ENCODE data around the gene NEUROD6. TPM values are rescaled to one million over a fixed set of nuclear protein-coding genes. Genes with fewer than 3 reads are reported as not detected.

Gene NEUROD6
- total RNA-seq, 1 donor from 2014 or later: not detected

DNA sequence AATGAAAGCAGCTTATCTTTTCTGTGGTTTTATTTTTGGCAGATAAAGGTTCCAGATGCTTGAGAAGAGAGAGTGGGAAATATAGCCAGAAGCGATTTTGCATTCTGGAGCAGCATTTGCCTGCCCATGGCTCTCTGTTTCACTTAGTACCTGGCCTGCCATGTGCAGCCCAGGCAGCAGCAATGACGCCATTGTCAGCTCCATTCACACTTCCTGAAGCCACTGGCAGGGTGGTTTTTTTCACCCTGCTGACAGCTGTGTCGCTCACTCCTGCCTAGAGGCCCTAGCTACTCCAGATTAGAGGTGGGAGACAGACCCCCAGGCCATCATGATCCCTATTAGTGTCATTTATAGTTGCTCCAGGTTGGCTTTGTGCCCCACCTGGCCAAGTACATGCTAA is 30.1 kb upstream of the NEUROD6 start:
- H3K4me3 ChIP-seq (ENCODE audit: low read depth, low read length): no peak overlapping the region
- DNase-seq (ENCODE audit: low read depth): no peak
- no peak for TF ChIP-seq CTCF (conservative IDR thresholded peaks at IDR 0.05; ENCODE audit: low read depth, low read length)

DNA sequence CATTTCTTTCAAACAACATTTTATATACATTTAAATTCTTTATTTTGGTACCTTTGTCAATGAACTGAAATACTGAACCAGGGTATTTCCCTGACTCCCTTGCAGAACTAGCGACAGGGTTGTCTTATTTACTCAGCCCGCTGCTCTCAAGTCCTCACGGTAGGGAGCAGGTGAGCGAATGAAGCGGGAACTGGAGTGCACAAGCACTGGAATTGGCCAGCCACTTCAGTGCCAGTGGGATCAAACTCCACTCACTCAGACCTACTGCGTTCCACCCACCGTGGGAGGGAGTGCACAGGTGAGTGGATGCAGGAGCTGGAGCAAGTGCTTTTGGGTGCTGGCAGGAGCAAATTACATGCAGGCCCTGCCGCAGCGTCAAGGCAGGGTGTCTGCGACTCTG is 28.1 kb upstream of the NEUROD6 start:
- no peak overlapping the region for H3K4me3 ChIP-seq (ENCODE audit: low read depth, low read length)
- no peak for DNase-seq (ENCODE audit: low read depth)
- no peak for TF ChIP-seq CTCF (conservative IDR thresholded peaks at IDR 0.05; ENCODE audit: low read depth, low read length)

DNA sequence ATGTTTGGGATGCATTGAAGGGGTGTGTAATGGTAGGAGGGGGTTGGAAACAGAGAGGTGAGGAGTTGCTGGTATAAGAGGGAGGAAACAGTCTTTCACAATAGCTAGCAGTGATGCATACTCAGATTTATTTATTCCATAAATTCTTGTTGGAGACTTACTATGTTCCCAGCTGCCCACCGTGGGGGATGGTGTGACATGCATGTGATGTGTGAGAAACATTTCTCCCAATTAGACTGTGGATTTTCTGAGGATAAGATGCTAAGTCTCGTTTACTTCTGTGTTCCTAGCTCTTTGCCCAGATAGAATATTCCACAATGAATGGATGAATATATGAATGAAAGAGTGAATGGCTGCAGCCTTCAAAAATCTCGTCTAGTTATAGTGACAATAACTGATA is 23.0 kb upstream of the NEUROD6 start:
- TF ChIP-seq CTCF (conservative IDR thresholded peaks at IDR 0.05; ENCODE audit: low read depth, low read length): no peak

GRCh38 chr7:31363051-31363450 is 22.5 kb upstream of the NEUROD6 start:
- no peak overlapping the region for H3K4me3 ChIP-seq (ENCODE audit: low read depth, low read length)
- TF ChIP-seq CTCF (conservative IDR thresholded peaks at IDR 0.05; ENCODE audit: low read depth, low read length): no peak
- no peak for DNase-seq (ENCODE audit: low read depth)

More for the DNA sequence above, 23.0 kb upstream of the NEUROD6 start:
- H3K4me3 ChIP-seq (ENCODE audit: low read depth, low read length): no peak overlapping the region
- DNase-seq (ENCODE audit: low read depth): no peak

DNA sequence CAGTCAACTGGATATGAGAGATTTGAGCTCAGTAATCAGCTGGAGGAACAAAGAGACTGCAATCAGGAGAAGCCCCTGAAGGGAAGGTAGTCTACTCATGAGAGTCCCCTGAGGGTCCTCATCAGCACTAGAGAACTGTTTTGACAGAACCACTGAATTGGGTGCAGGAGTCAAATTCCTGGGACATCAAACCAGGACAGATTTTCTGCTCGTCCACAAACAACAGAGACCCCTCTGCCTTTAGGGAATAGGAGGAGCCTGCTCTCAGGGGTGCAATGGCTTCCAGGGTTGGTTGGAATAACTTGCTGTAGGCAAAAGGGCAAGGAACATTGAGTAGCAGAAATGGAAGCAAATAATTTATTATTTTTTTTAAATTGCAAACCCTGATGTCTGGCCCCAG is 21.9 kb upstream of the NEUROD6 start:
- H3K4me3 ChIP-seq (ENCODE audit: low read depth, low read length): no peak overlapping the region
- no peak for DNase-seq (ENCODE audit: low read depth)
- TF ChIP-seq CTCF (conservative IDR thresholded peaks at IDR 0.05; ENCODE audit: low read depth, low read length): no peak

DNA sequence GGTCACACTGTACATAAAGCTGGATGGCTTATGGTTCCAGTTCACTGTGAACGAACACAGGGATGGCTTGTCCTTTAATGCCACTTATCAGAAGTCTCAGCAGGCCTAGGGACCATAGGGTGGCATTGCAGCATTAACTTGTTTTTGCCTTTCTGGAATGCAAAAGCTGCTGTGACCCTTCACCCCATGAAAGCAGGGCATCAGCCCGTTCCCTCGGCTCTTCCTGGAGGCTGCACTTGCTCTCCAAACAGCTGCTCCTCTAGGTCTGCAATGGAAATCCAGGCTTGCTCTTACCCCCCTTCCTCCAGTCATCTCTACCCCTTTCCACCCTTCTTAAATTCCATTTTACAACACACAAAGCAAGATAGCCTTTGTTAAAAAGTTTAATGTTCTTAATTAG is 17.9 kb upstream of the NEUROD6 start:
- no peak for TF ChIP-seq CTCF (conservative IDR thresholded peaks at IDR 0.05; ENCODE audit: low read depth, low read length)
- no peak for DNase-seq (ENCODE audit: low read depth)
- no peak overlapping the region for H3K4me3 ChIP-seq (ENCODE audit: low read depth, low read length)

- no peak for DNase-seq (ENCODE audit: low read depth)
- no peak for TF ChIP-seq CTCF (conservative IDR thresholded peaks at IDR 0.05; ENCODE audit: low read depth, low read length)
- H3K4me3 ChIP-seq (ENCODE audit: low read depth, low read length): no peak overlapping the region
Observed at GRCh38 chr7:31345421-31345820, 4.9 kb upstream of the NEUROD6 start.

Measured in epithelial cell of proximal tubule (primary cell).